ENCODE data around the gene ARPC5L.
"Not testable (repeated sequence)": the region's sequence is repeated elsewhere in the genome, so short reads cannot be mapped to it uniquely, and the experiment has no call there.

ARPC5L gene

DNA sequence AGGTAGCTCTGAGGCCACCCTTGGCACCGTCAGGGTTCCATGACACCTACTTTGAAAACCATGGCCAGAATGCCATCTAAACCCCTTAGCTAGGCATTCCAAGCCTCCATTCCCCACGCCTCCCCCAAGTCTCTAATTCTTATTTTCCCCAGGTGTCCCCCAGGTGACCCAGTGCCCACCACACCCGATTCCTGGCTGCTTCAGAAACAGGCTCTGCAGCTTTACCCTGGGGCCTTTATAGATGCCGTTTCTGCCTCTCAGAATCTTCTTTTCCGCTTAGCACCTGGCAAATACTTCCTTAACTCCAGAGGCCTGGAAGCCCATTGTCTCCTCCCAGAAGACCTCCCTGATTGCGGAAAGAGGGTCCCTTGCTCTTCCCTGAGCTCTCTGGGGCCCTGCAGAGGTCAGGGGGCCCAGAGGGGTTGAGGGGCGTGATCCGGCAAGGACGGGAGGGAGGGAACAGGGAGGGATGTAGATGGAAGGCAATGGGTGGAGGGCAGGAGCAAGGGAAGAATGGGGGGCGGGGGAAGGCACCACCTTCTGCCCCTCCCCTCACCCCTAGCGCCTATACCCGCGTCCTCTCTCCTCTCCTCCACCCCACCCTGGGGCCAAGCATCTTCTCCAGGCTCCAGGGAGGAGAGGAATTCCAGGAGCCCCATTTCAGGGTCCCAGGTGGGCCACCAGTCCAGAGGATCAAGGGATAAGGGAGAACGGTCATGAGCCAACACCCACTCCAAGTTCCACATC lies 20.7 kb upstream of the ARPC5L start:
- DNase-seq: no peak

DNA sequence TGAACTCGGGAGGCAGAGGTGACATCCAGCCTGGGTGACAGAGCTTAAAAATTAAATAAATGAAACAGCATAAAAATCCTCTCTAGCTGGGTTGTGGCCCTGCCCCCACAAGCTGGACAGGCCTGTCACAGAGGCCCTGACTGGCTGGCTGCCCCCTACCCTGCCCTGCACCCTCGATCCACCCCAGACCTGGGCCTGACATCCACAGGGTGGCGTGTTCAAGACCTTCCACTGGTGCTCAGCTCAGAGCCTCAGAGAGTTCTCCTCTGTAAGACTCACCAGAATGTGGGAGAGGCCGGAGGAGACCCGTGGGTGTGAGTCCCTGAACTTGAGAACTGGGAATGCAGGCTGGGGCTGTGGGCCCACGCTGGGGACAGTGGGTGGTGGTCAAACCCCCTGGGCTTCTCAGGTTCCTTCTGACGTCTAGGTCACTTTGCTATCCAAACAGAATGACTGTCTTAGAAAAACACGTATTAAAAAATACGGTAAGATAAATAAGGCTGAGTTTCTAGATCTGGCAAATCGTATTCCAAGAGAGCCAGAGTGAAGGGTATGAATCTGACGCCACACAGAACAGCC lies 18.4 kb upstream of the ARPC5L start:
- no peak for DNase-seq

GRCh38 chr9:124844291-124844690 lies 17.6 kb upstream of the ARPC5L start:
- DNase-seq: no peak

GRCh38 chr9:124846467-124846866 lies 15.5 kb upstream of the ARPC5L start:
- not testable (repeated sequence) for DNase-seq

GRCh38 chr9:124846969-124847368 lies 15.0 kb upstream of the ARPC5L start:
- DNase-seq: no peak

- peak; percentile 74 for DNase-seq
Measured at GRCh38 chr9:124849801-124850200, 12.1 kb upstream of the ARPC5L start.

- DNase-seq: no peak
Measured at GRCh38 chr9:124852121-124852828, 9.7 kb upstream of the ARPC5L start.

GRCh38 chr9:124852829-124853531 lies 8.9 kb upstream of the ARPC5L start, which contains the start of gene WDR38:
Gene WDR38 (plus strand): TSS chr9:124853460. CDS start chr9:124853532, 72 bp downstream.
- DNase-seq: peak; percentile 65

DNA sequence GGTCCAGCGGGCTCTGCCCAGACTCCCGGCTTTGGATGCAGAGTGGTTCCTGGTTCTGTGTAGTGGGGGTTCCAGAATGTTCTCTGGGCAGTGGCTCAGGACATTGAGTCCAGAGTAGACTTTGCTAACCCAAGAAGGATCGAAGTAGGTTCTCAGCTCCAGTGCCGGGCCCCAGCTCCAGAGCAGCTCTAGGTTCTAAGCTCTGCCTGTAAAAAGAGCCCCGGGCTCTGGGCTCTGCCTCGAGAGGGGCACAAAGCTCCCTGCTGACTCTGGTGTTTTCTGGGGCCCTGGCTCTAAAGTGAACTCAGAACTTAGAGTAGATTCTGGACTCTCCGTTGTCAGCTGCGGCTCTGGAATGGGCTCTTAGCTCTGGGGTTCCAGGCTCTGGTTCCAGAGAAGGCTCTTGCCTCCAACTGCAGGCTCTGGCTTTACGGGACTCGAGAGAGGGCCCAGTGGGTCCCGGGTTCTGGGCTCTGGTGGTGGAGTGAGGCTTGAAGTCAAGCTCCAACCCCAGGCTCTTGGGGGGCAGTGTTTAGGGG lies 8.3 kb upstream of the ARPC5L start:
- no peak for DNase-seq

- no peak for DNase-seq
Measured at GRCh38 chr9:124854161-124854560, 7.8 kb upstream of the ARPC5L start.

GRCh38 chr9:124854822-124855221 lies 7.1 kb upstream of the ARPC5L start:
- DNase-seq: no peak

DNA sequence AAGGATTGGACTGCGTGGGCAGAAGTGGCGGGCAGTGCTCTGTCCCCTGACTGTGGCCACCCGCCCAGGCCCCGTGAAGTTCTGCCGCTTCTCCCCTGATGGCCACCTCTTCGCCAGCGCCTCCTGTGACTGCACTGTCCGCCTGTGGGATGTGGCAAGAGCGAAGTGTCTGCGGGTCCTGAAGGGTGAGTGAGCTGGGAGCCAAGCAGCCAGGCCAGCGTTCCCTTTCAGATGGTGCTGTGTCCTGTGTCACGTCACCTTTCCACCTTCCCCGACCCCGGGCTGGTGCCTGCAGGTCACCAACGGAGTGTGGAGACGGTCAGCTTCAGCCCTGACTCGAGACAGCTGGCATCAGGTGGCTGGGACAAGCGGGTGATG lies 6.4 kb upstream of the ARPC5L start:
- no peak for DNase-seq

DNA sequence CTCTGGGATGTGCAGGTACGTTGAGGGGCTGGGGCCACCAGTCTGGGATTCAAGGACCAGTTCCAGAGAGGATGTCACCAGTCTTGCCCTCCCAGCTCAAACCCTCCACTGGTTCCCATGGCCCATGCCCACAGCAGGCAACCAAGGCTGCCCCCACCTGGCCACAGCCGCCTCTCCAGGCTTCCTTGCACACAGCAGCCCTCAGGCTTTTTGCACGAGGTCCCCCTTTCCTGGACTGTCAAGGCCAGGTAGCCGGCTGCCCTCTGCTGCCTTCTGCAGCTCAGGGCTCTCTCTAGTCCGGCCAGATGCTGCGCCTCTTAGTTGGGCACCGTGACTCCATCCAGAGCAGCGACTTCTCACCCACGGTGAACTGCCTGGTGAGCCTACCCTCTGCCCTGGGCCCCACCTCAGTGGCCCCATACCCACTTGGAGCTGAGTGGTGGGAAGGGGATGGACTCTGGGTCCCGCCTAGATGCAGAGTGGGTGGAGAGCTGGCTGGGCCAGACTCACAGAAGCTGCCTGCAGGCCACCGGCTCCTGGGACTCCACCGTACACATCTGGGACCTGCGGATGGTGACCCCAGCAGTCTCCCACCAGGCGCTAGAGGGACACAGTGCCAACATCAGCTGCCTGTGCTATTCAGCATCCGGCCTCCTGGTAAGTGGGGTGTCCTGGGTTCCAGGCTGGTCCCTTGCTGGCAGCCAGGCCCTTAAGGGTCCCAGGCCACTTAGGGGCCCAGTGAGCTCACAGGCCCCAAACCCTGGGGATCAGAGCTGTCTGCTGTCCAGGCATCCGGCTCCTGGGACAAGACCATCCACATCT lies 5.8 kb upstream of the ARPC5L start:
- no peak for DNase-seq

GRCh38 chr9:124857533-124858162 lies 4.3 kb upstream of the ARPC5L start:
- no peak for DNase-seq

DNA sequence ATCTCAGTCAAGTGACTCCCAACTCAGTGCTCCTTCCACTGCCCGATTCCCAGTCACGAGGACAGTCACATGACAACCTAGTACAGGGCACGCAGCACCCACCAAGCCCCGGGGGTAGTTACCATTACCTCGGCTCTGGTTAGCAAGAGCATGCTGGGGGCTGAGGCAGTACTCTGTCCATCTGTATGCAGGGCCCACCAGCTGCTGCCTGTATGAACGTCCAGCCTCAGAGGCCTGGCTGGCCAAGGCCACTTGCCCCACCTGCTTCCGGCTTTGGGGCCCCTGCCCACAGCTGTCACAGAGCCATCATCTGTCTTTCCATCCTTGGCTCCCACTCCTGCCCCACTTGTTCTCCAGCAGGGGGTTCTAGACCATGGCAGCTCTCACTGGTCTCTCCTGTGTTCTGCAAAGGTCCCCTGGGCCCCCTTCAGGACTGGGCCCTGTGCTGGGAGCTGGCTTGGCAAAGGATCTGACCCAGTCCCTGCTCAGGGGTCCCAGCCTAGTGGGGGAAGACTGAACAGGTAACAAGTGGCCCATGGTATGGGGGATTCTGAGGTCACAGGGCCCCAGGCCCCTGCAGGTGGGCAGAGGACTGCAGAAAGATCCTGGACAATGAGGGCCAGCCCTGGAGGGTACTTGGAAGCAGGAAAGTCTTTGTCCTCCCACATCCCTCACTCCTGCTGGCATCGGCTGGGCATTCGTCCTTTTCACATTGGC lies 3.4 kb upstream of the ARPC5L start:
- no peak for DNase-seq

GRCh38 chr9:124859803-124860581 lies 1.9 kb upstream of the ARPC5L start:
- no peak for DNase-seq

GRCh38 chr9:124860582-124861341 lies 1.2 kb upstream of the ARPC5L start:
- DNase-seq: no peak

- no peak for DNase-seq
Measured at GRCh38 chr9:124863371-124863871, 1.5 kb downstream of the ARPC5L start.

Data from fibroblast of upper back skin (primary cell).